DOHH2 (cell line): Measurements from ENCODE around the gene CLASP1.

Source experiments
- H3F3A ChIP-seq: fragments of 200-600 bp; sonication (generic), shearing (Covaris generic); 2 replicates; pipeline ENCODE4 v1.6.0; 2016; ENCODE audit warnings: antibody characterized with exemption, mild to moderate bottlenecking; ENCODE audit not compliant: control insufficient read depth, insufficient read depth
- H3K27ac ChIP-seq: fragments of 200-600 bp; sonication (generic); 2 replicates; pipeline ENCODE4 v1.5.1; 2014; ENCODE audit warnings: low read depth, mild to moderate bottlenecking, low read length, moderate library complexity
- H3K27me3 ChIP-seq: fragments of 200-600 bp; sonication (generic); 2 replicates; pipeline ENCODE4 v1.6.1; 2014; ENCODE audit warnings: mild to moderate bottlenecking, low read length, mixed read lengths; ENCODE audit not compliant: control insufficient read depth
- H3K36me3 ChIP-seq: fragments of 200-600 bp; sonication (generic); 2 replicates; pipeline ENCODE4 v1.6.1; 2014; ENCODE audit warnings: mild to moderate bottlenecking, low read length, moderate library complexity, mixed read lengths; ENCODE audit not compliant: control insufficient read depth
- H3K4me1 ChIP-seq: fragments of 200-600 bp; sonication (generic); 2 replicates; pipeline ENCODE4 v1.6.1; 2014; ENCODE audit warnings: mild to moderate bottlenecking, low read length, mixed read lengths; ENCODE audit not compliant: control insufficient read depth
- H3K4me2 ChIP-seq: fragments of 200-600 bp; sonication (generic); 2 replicates; pipeline ENCODE4 v1.6.0; 2014; ENCODE audit warnings: mild to moderate bottlenecking, low read length, moderate library complexity
- H3K4me3 ChIP-seq: fragments of 200-600 bp; sonication (generic); 2 replicates; pipeline ENCODE4 v1.5.1; 2014; ENCODE audit warnings: mild to moderate bottlenecking, low read length, mixed read lengths
- H3K79me2 ChIP-seq: fragments of 200-600 bp; sonication (generic); 2 replicates; pipeline ENCODE4 v1.6.1; 2014; ENCODE audit warnings: mild to moderate bottlenecking, low read length, mixed read lengths; ENCODE audit not compliant: control insufficient read depth
- H3K9me2 ChIP-seq: fragments of 200-600 bp; sonication (generic); replicated peaks from 2 replicates; pipeline ENCODE4 v1.6.1; 2014; ENCODE audit warnings: mild to moderate bottlenecking, low read length, mixed read lengths; ENCODE audit not compliant: control insufficient read depth
- H3K9me3 ChIP-seq: fragments of 200-600 bp; sonication (generic); 2 replicates; pipeline ENCODE4 v1.6.1; 2014; ENCODE audit warnings: antibody characterized with exemption, low read length, mixed read lengths; ENCODE audit not compliant: control insufficient read depth, insufficient read depth
- H4K20me1 ChIP-seq: fragments of 200-600 bp; sonication (generic); 2 replicates; pipeline ENCODE4 v1.6.0; 2014; ENCODE audit warnings: low read depth, mild to moderate bottlenecking, antibody characterized with exemption, low read length, moderate library complexity; ENCODE audit not compliant: control insufficient read depth, insufficient read depth
- EZH2phosphoT487 ChIP-seq: fragments of 200-600 bp; sonication (generic); IDR thresholded peaks from 2 replicates; pipeline ENCODE4 v1.6.1; 2017; ENCODE audit warnings: borderline replicate concordance, mild to moderate bottlenecking, antibody characterized with exemption, low read length, moderate library complexity, mixed read lengths
- TF ChIP-seq, protein P1 (sequence below): fragments of 200-600 bp; sonication (generic); IDR thresholded peaks from one replicate; pipeline ENCODE4 v1.5.1; 2014; ENCODE audit warnings: antibody characterized with exemption, mild to moderate bottlenecking, low read depth, low read length; ENCODE audit not compliant: poor library complexity, severe bottlenecking

Gene CLASP1

DNA sequence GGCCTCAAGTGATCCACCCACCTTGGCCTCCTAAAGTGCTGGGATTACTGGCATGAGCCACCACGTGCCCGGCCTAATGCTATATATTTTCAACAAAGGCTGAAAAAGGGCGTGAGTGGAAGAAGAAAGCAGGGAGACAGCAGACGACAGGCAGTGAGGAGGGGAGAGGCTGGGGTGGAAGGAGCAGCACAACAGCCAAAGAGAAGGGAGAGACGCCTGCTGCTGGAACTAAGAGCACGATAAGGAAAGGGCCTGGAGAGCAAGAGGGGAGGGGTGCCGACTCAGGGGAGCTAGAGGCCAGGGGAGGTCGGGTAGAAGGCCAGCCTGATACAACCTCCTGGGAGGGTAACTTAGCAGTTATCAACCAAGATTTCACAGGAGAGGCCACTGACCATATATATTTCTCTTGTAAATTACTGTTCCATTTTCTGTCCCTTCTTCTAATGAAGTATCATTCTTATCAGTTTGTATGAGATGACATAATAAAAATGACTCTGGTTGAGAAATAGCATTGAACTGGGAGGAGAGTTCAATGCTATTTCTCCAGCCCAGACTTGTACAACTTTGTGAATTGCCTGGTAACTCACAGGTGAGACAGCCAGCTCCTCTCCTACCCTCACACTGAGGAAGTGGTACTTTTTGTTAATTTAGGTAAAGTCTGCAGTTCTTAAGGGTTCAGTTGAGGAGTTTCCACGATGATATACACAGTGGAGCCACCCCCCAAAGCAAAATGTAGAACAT, 124.4 kb downstream of the CLASP1 start:
- Histone ChIP-seq H3K4me2 (no peak overlapping the region), H3K9me2 (no peaks in the 10 kb centered on the region), H4K20me1 (peaks cover 14% of the 10 kb centered on the region; the same call in 1 of the 2 replicates), H3K4me3 (no peak overlapping the region), H3F3A (no peaks in the 10 kb centered on the region), H3K27ac (no peak overlapping the region), H3K36me3 (peaks cover 68% of the 10 kb centered on the region), H3K9me3 (no peaks in the 10 kb centered on the region), H3K79me2 (peaks cover 30% of the 10 kb centered on the region), H3K27me3 (no peaks in the 10 kb centered on the region), H3K4me1 (peaks cover 13% of the 10 kb centered on the region)
- TF ChIP-seq, protein P1, sequence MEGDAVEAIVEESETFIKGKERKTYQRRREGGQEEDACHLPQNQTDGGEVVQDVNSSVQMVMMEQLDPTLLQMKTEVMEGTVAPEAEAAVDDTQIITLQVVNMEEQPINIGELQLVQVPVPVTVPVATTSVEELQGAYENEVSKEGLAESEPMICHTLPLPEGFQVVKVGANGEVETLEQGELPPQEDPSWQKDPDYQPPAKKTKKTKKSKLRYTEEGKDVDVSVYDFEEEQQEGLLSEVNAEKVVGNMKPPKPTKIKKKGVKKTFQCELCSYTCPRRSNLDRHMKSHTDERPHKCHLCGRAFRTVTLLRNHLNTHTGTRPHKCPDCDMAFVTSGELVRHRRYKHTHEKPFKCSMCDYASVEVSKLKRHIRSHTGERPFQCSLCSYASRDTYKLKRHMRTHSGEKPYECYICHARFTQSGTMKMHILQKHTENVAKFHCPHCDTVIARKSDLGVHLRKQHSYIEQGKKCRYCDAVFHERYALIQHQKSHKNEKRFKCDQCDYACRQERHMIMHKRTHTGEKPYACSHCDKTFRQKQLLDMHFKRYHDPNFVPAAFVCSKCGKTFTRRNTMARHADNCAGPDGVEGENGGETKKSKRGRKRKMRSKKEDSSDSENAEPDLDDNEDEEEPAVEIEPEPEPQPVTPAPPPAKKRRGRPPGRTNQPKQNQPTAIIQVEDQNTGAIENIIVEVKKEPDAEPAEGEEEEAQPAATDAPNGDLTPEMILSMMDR, result no peak
- no peak for TF ChIP-seq EZH2phosphoT487

DNA sequence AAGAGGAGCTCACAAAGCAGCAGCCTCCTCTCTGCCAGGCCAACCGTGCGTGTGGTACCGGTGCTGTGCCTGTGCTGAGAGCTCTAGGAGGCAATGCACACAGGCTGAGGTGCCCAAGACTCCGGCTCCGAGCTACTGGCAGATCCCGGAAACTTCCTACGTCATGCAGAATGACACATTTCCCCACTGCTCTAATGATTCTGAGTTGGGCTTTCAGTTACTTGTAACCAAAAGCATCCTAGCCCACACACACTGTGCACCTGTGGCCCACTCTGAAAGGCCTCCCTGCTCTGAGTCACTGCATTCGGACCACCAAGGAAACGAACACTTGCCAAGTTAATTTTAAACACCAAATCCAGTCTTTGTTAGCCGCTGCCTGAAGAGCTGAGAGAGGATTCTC, 127.9 kb downstream of the CLASP1 start:
- H3K79me2 ChIP-seq, result no peaks in the 10 kb centered on the region
- no peak overlapping the region for H3K4me2 ChIP-seq
- H3K36me3 ChIP-seq, result peaks cover 44% of the 10 kb centered on the region
- no peaks in the 10 kb centered on the region for H3K4me1 ChIP-seq
- no peaks in the 10 kb centered on the region for H4K20me1 ChIP-seq
- TF ChIP-seq, protein P1, result no peak
- TF ChIP-seq EZH2phosphoT487, result no peak
- H3K27me3 ChIP-seq, result no peaks in the 10 kb centered on the region
- no peaks in the 10 kb centered on the region for H3F3A ChIP-seq
- H3K9me3 ChIP-seq, result no peaks in the 10 kb centered on the region
- no peak overlapping the region for H3K27ac ChIP-seq
- no peak overlapping the region for H3K4me3 ChIP-seq
- H3K9me2 ChIP-seq, result no peaks in the 10 kb centered on the region

DNA sequence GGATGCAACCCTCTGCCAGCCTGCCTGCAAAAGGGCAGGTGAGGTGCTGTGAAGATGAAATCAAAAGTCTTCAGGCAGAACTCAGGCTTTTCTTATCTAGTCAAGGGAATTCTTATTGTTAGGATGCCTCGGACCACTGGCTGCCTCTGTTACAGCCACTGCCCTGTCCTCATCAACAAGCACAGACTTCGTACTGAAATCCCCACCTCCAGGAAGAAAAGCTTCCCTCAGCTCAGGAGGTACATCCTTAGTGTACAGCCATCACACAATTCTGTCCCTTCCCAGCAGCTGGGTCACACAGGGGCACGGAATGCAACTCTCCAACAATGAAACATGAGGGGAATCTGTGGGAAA, 128.6 kb downstream of the CLASP1 start:
- no peak overlapping the region for H3K27ac ChIP-seq
- H3F3A ChIP-seq, result no peaks in the 10 kb centered on the region
- no peaks in the 10 kb centered on the region for H3K9me3 ChIP-seq

More for the DNA sequence above, 128.6 kb downstream of the CLASP1 start:
- H3K9me2 ChIP-seq, result no peaks in the 10 kb centered on the region
- H3K4me1 ChIP-seq, result no peaks in the 10 kb centered on the region
- no peaks in the 10 kb centered on the region for H3K79me2 ChIP-seq
- no peaks in the 10 kb centered on the region for H4K20me1 ChIP-seq
- no peak overlapping the region for H3K4me2 ChIP-seq
- H3K27me3 ChIP-seq, result no peaks in the 10 kb centered on the region
- H3K36me3 ChIP-seq, result peaks cover 42% of the 10 kb centered on the region
- no peak for TF ChIP-seq EZH2phosphoT487
- TF ChIP-seq, protein P1, result no peak
- no peak overlapping the region for H3K4me3 ChIP-seq
